VCaP (cell line): ENCODE measurements around the gene CHEK2.
A peak's percentile ranks its signal among the peaks of the same experiment; 100 is the strongest.

Experiments used
- H3K27ac ChIP-seq: fragments of 450-650 bp; 2 replicates; pipeline ENCODE4 v1.5.1; 2017
- TF ChIP-seq, protein P1 (sequence below): fragments of 450-650 bp; conservative IDR thresholded peaks from 2 replicates; pipeline ENCODE4 v1.5.1; 2017; ENCODE audit warnings: mild to moderate bottlenecking, moderate library complexity

The CHEK2 gene

DNA sequence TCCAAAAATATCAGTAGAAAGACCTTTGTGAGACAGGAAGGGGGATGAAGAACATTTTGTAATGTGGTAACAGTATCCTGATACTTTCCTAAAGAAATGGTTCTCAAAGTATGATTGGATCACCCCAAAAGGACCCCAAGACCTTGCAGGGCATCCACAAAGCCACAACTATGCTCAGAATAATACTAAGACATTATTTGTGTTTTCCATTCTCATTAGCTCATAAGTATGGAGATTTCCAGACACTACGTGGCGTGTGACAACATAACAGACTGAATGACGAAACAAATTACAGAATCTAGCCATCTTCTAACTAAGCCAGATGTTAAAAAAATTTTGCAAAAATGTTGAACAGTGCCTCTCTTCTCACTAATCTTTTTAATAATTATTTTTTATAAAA, 24.9 kb downstream of the CHEK2 start:
- TF ChIP-seq, protein P1, sequence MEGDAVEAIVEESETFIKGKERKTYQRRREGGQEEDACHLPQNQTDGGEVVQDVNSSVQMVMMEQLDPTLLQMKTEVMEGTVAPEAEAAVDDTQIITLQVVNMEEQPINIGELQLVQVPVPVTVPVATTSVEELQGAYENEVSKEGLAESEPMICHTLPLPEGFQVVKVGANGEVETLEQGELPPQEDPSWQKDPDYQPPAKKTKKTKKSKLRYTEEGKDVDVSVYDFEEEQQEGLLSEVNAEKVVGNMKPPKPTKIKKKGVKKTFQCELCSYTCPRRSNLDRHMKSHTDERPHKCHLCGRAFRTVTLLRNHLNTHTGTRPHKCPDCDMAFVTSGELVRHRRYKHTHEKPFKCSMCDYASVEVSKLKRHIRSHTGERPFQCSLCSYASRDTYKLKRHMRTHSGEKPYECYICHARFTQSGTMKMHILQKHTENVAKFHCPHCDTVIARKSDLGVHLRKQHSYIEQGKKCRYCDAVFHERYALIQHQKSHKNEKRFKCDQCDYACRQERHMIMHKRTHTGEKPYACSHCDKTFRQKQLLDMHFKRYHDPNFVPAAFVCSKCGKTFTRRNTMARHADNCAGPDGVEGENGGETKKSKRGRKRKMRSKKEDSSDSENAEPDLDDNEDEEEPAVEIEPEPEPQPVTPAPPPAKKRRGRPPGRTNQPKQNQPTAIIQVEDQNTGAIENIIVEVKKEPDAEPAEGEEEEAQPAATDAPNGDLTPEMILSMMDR: no peak
- H3K27ac ChIP-seq: no peak overlapping the region

DNA sequence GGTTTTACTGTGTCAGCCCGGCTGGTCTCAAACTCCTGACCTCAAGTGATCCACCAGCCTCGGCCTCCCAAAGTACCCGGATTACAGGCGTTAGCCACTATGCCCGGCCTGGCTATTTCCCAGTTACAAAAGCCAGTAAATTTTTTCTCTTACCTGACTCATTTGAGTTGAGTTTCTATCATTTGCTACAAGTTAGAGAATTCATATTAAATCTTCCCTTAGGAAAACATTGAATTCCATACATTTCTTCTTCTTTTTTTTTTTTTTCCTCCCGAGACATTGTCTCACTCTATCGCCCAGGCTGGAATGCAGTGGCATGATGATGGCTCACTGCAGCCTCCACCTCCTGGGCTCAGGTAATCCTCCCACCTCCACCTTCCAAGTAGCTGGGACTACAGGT, 26.0 kb downstream of the CHEK2 start:
- TF ChIP-seq, protein P1: no peak
- no peak overlapping the region for H3K27ac ChIP-seq

DNA sequence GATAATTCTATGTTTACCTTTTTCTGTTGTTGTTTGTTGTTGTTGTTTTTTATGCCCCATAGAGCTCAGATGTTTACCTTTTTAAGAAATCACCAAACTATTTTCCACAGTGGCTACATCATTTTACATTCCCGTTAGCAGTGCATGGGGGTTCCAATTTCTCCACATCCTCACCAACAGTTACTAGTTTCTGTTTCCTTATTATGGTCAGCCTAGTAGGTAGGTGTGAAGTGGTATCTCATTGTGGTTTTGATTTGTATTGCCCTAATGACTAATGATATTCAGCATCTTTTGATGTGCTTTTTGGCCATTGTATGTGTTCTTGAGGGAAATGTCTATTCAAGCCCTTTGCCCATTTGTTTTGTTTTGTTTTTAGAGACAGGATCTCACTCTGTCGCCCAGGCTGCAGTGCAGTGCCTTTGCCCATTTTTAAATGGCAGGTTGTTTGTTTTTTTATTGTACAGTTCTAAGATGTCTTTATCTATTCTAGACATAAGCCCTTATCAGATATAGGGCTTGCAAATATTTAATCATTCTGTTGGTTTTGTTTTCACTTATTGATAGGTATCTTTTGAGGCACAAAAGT, 27.5 kb downstream of the CHEK2 start:
- H3K27ac ChIP-seq: no peak overlapping the region
- TF ChIP-seq, protein P1: no peak

DNA sequence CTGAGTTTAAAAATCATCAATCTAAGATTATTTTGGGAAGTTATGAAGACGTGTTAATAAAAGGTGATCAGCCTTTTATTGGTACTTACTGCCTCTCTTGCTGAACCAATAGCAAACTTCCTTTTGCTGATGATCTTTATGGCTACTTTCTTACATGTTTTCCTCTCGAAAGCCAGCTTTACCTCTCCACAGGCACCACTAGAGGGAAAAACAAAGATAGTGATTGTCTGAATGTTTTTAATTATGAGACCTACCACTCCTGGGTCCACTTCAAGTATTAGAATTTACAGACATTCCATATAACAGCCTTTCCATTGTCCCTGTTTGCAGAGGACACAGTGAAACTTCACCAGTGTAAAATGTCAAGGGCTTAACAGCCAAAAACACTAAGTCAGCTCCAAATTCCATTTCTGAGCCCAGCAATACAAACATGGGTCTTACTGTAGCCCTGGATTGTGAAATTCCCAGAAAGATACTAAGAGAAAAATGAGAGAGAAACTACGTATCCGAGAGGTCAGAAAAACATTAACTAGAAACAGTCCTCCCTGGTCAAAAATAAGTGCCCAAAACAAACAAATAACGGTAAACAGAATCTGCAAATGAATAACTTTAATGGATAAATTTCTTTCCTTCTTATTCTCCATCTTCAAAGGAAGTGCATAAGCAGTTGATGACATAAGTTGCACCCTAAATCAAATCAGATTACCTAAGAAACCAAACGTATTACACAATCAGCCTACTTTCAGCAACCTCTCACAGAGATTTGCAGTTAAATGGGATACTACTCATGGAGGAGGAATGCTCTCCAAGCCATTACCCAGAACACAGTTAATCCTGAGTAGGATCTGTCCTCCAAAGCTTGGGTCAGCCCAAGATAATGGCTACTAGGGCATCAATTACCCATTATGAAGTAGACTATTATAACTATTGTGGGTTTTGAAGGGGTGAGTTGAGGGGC, 29.5 kb downstream of the CHEK2 start:
- TF ChIP-seq, protein P1: 0 out of 2 replicates have a peak, but pooled peaks have one; percentile 5
- H3K27ac ChIP-seq: no peak overlapping the region

DNA sequence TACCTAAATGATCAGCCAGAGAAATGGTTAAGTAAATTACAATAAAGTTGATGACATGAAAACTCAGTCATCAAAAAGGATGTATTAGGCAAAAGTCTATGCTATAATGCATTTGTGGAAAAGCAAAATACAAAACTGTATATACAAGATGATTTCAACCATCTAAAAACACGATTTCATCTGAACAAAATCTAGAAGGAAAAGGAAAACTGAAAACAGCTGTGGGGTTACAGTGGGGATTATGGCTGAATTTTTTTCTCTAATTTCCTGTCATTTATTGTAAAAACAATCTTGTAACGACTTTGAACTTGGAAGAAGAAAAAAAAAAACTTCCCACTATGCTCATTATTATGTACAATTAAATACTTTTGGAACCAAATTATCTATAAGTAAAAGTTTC, 30.3 kb downstream of the CHEK2 start:
- TF ChIP-seq, protein P1: no peak
- no peak overlapping the region for H3K27ac ChIP-seq

DNA sequence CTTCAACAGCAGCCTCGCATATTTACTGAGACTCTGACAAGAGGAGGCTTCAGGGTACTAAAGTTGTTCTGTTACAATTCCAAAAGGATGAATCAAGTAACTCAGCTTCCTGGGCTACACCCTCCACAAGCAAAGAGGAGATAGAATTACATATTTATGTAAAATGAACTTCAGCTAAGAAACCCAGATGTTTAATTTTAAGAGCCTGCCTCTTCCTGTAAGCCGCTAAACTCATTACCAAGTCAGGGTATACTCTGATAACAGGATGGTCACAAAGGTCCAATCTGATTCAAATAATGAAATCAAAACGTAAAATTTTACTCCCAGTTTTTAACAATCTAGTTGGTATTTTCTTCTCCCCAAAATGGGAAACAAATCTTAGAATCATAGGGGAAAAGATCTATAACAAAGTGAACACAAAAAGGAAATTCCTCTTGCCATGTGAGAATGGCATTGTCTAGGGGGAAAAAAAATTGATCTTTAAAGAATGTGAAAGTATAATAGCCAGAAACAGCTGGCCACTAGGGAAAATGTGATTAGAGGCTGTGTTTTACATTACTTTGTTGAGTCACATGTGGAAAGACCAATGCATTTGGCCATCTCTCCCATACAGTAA, 30.9 kb downstream of the CHEK2 start:
- H3K27ac ChIP-seq: no peak overlapping the region
- TF ChIP-seq, protein P1: no peak

DNA sequence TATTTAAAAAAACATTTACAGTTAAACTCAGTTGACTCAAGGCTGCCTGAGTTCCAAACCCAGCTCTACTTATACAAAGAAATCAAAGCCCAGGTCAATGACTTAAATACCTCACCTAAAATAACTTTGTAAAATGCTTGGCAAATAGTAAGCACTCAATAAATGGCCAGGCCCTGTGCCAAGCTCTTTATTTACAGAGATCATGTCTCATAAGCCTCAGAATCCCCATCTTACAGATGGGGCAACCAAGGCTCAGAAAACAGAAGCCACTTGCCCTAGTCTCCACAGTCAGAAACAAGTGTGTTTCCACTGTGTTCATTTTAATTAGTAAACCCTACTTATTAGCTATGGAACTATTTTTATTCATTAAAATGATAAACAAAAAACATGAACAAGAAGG, 31.5 kb downstream of the CHEK2 start:
- TF ChIP-seq, protein P1: no peak
- H3K27ac ChIP-seq: no peak overlapping the region
